GM12865 (cell line): Measurements from ENCODE around the gene SYNE1.
"Not testable (repeated sequence)": the region's sequence is repeated elsewhere in the genome, so short reads cannot be mapped to it uniquely, and the experiment has no call there.

Experiments
- DNase-seq: peaks from one replicate; pipeline ENCODE4 v3.0.0; 2010; ENCODE audit warnings: low read depth
- H3K4me3 ChIP-seq: 2 replicates; pipeline ENCODE4 v1.5.1; 2011; ENCODE audit warnings: mild to moderate bottlenecking, low read depth, low read length, control low read depth
- CTCF ChIP-seq: IDR thresholded peaks from 2 replicates; pipeline ENCODE4 v1.5.1; 2011; ENCODE audit warnings: low read length, control low read depth, low read depth, inconsistent platforms; ENCODE audit not compliant: insufficient read depth; ENCODE audit errors: missing control alignments

The SYNE1 gene

DNA sequence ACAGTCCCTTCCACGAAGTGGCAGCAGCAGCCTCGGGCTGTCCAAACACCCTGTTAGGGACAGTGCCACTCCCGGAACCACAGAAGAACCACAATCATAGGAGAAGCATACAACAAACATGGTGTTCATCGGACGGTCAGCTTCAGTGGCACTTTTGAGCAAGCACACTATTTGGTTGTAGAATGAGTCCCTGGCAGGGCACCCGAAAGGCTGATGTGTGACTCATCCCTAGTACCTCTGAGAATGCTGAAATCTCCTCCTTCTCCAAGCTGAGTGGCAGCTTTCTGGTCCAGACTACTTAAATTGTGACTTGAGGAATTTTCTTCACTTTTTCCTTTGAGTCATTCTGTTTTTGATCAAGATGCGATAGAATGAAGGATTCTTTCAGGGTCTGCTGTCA is 547.2 kb downstream of the SYNE1 start:
- DNase-seq: no peak
- H3K4me3 ChIP-seq: no peak overlapping the region
- TF ChIP-seq CTCF: no peak

DNA sequence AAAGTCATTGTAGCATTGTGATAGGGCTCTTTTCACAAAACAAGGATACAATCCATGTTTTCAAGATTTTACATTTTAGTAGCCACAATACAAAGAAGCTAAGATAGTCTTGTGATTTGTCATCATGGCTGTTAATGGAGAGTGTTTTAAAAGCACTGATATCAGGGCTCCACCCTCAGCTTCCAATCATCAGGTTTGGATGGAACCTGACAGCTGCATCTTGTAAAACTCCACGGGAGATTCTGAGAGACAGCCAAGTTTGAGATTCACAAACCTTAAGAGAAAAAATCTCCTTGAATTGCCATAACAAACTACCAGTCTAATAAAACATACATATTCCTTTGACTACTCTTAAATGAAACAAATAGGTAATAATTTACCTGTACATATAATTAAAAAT is 549.5 kb downstream of the SYNE1 start:
- no peak for TF ChIP-seq CTCF
- no peak for DNase-seq
- H3K4me3 ChIP-seq: no peak overlapping the region

GRCh38 chr6:152087096-152087495 is 550.1 kb downstream of the SYNE1 start:
- H3K4me3 ChIP-seq: no peak overlapping the region
- TF ChIP-seq CTCF: no peak
- no peak for DNase-seq

GRCh38 chr6:152086223-152086873 is 550.8 kb downstream of the SYNE1 start:
- no peak for DNase-seq
- H3K4me3 ChIP-seq: no peak overlapping the region
- TF ChIP-seq CTCF: no peak

DNA sequence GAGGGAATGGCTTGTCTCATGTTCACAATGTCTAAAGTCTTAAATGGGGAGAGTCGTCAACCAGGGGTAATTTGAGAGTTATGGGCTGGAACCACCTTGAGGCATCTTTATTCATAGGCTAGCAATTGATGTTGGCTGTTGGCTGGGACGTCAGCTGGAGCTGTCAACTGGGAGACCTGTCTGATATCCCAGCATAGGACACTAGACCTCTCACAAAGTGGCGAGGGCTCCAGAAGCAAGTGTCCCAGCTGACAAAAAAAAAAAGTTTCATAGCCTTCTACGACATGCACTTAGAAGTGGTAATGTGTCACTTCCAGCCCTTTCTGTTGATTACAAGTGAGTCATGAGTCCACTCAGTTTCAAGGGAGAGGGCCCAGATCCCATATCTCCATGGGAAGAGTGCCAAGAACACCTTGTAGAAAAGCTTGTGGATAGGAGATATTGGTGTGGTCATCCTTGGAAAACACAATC is 551.7 kb downstream of the SYNE1 start:
- TF ChIP-seq CTCF: no peak
- H3K4me3 ChIP-seq: no peak overlapping the region
- DNase-seq: no peak

DNA sequence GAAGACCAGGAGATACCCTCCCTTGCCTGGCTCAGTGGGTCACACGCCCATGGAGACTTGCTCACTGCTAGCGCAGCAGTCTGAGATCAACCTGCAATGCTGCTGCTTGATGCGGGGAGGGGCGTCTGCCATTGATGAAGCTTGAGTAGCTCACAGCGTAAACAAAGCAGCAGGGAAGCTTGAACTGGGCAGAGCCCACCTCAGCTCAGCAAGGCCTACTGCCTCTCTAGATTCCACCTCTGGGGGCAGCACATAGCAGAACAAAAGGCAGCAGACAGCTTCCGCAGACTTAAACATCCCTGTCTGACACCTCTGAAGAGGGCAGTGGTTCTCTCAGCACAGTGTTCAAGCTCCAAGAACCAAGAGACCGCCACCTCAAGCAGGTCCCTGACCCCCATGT is 558.4 kb downstream of the SYNE1 start:
- DNase-seq: no peak
- H3K4me3 ChIP-seq: no peak overlapping the region
- TF ChIP-seq CTCF: no peak

- TF ChIP-seq CTCF: no peak
Measured at GRCh38 chr6:152078001-152078400, 559.2 kb downstream of the SYNE1 start.

DNA sequence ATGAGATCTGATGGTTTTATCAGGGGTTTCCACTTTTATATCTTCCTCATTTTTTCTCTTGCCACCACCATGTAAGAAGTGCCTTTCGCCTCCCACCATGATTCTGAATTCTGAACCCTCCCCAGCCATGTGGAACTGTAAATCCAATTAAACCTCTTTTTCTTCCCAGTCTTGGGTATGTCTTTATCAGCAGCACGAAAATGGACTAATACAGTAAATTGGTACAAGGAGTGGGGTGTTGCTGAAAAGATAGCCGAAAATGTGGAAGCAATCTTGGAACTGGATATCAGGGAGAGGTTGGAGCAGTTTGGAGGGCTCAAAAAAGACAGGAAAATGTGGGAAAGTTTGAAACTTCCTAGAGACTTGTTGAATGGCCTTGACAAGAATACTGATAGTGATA is 560.9 kb downstream of the SYNE1 start:
- DNase-seq, H3K4me3 ChIP-seq: not testable (repeated sequence)

More at GRCh38 chr6:152078001-152078400, 559.2 kb downstream of the SYNE1 start:
- DNase-seq: no peak
- H3K4me3 ChIP-seq: no peak overlapping the region
